GM18868 (cell line): ENCODE data around the gene HIVEP3.
A peak's percentile ranks its signal among the peaks of the same experiment; 100 is the strongest.

Experiments
- ATAC-seq: cut with Tn5 transposase; IDR thresholded peaks from one replicate; pipeline ENCODE4 v1.9.1; 2021; ENCODE audit warnings: mild to moderate bottlenecking, moderate library complexity; ENCODE audit not compliant: unreplicated experiment

The HIVEP3 gene

GRCh38 chr1:41547336-41547735, 371.4 kb downstream of the HIVEP3 start:
- no peak for ATAC-seq

- ATAC-seq, result no peak
Observed at GRCh38 chr1:41546833-41547135, 371.9 kb downstream of the HIVEP3 start.

DNA sequence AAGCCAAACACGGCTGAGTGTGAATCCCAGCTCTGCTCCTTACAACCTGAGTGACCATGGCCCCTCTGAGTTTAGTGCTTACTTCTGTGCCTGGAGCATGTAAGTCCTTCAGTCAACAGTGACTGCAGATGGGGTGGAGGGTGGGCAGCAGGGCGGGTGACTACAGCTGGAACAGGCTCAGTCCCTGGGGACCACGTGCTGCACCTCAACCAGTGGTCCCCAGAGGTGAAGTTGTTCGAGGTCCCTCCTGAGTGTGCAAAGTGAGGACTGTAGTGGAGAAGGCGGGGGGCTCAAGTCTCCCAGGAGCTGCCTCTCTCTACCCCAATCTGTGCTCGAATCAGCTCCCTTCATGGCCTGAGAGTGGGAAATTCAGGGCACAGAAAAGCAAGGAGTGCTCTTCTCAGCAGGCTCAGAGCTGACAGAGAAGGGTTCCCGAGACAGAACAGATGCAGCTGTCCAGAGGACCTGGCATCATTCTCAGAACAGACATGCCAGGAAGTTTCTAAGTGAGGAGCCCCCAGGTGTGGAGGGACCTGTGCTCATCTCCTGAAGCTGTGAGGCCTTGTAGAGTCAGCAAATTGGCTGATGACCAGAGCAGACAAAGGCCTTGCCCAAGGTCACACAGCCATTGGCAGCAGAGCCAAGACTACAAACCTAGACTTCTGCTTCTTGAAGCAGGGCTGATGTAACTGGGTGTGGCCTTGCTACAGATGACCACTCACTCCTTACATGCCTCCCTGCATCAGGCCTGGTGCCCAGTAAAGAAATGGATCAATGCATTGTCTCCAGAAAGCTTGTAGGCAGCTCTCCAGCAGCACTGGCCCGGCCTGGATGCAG, 372.5 kb downstream of the HIVEP3 start:
- no peak for ATAC-seq

DNA sequence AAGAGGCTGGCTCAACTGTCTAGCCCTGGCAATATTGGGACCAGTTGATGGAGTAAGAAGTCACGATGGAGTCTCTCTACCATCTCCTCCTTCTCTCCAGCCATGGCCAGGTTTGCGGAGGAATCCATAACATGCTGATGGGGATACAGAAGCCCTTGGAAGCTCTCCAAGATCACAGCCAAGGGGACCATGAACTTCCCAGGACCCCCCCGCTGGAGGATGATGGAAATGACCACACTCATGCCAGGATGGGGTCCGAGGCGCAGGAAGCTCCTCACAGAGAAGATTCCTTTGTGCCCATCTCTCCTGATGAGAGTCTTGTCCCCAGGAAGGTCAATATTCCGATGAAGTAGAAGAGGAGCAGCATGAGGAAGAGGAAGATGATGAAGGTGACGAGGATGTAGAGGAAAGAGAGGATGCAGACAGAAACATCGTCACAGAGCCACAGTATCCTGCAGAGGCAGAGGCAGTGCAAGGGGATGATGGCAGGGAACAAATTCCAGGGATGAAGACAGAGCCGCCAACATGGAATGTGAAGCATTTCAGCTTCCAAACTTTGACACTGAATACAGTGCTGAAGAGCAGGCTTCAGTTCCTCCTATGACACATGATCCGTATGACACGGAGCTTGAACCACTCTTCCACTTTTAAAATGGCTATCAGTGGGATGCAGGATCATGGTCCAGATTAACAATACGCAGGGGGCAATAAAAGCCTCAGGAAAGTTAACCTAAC, 376.4 kb downstream of the HIVEP3 start:
- ATAC-seq, result no peak

DNA sequence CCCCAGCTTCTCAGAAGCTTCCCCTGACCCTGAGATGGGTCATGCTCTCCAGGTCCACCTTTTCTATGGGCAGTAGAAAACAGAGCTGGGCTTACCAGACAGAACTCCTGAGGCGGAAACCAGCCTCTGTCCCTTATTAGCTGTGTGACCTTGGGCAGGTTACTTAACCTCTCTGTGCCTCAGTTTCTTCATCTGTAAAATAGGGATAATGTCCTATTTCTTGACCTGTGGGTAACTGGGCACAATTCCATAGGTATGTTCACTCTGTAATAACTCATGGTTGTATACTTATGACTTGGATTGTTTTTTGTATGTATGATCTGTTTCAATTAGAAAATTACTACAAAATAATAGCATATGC, 377.1 kb downstream of the HIVEP3 start:
- ATAC-seq, result no peak

DNA sequence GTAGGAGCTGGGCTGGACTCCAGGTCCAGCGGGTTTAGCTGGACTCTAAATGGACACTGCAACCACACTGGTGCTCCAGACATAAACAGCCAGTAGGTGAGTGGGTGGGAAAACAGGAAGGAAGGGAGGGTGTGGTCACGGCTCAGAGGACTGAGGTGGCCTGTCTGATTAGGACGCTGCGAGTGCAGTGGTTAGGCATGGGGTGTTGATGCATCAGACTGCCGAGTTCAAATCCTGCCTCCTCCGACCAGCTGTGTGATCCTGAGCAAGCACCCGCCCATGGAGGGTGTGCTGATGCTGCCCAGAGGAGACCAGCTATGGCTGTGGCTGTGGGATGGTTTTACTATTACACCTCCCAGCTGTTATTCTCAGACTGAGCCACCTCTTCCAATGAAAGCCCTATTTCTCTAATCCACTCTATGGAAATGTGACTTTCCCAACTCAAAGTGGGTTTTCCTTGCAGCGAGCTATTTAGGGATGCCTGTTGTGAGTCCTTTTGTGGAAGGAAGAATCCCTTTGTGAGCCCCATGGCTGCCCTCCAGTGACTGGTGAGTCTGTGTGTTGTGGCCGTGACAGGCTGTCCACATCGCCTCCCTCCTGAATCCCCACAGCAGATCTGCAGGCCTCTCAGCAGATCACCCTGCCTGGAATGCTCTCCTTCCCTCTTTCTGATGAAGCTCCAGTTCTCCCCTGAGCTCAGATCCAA, 377.7 kb downstream of the HIVEP3 start:
- no peak for ATAC-seq

DNA sequence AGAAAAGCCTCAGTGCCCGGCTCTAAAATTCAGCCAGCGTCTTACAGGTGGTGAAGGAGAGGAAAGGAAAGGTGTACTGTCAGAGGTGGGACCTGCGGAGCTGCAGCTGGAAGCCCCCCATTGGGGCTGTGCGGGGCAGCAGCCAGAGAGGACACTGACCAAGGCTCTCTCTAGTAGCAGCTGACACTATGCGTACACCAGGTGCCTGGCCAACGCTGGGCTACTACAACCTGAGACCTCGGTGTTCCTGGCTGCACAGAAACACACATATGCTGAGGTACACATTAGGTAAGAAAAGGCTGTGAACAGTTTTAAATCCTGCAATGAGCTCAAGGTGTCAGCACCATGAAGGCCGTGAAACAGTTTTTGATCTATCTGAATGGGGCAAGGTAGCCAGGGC, 378.7 kb downstream of the HIVEP3 start:
- no peak for ATAC-seq

DNA sequence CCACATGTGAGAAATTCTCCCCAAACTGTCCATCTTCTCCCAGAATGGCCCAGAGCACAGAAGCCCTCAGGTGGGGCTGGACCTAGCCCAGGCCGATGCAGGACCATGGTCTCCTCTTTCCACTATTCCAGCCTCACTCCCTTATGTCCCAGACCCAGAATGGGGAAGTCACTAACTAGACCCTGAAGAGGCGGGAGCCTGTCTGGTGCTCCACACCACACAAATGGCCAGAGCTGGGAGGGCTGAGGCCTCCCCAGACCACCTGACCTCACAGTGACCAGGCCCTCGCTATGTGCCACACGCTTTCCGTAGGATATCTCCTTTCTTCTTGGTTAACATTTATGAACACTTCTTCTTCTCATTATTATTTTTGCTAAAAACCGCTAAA, 379.3 kb downstream of the HIVEP3 start:
- no peak for ATAC-seq

DNA sequence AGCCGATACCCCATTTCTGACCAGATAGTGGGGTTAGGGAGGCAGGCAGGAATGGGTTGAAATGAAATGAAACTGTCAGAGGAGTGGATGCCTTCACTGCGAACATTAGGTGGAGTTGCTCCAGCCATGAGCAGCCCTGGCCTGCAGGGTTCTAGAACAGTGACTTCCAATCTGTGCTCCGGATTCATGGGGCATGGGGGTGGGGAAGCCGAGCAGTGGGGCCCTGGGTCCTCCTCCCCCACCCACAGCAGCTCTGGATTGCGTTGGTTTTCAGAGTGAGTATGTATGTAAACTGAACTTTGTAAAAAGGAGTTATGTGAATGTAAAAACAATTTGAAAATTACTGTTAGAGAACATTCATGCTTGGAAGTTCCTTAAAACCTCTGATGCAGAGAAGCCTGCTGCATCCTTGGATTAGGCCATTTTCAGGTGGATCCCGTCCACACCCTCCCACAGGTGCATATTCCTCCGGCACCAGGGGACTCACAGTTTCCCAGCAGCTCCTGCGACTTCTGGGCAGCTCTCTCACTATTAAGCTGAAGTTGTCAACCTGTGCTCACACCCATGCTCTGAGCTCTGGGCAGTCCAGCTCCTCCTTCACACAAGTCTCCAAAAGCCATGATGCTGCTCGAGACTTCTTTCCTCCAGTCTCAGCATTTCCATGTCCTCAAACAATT, 379.8 kb downstream of the HIVEP3 start:
- no peak for ATAC-seq

- ATAC-seq, result peak; percentile 47
Observed at GRCh38 chr1:41537788-41538351, 380.9 kb downstream of the HIVEP3 start.

- no peak for ATAC-seq
Observed at GRCh38 chr1:41537251-41537650, 381.5 kb downstream of the HIVEP3 start.

DNA sequence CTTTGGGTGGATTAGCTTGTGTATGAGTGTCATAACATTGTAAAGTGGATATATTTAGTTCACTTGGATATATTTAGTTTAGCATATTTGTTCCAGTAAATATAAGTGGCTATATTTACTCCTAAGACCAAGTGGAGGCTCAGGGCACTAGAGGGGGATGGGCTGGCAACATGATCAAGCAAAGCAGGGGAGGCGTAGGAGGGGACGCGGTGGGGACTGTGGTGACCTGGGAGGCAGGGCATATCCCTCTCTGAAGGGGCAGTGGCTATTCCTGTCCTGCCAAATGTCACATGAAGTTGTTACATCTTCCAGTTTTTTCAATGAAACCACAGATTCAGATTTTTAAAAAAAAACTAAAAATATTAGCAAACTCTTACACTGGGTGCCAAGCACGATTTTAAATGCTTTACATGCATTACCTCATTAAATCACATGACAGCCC, 382.3 kb downstream of the HIVEP3 start:
- ATAC-seq, result no peak

- no peak for ATAC-seq
Observed at GRCh38 chr1:41535716-41536115, 383.0 kb downstream of the HIVEP3 start.

DNA sequence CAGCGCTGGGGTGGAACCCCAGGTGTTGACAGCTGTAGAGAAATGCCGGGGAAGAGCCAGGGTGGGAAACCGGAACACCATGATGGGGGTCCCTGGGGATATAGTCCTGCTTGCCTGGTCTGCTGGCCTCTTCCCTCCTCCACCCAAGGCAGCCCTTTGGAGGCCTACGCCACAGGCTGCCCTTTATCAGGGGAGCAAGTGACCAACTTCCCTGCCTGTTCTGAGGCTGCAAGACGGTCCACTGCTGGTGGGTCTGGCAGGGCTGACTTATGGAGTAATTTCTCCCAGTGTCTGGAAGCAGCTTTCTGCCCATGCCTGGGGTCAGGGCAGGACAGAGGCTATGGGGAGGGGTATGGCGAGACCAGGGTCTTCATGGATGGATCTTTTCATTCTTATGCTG, 383.4 kb downstream of the HIVEP3 start:
- ATAC-seq, result no peak

DNA sequence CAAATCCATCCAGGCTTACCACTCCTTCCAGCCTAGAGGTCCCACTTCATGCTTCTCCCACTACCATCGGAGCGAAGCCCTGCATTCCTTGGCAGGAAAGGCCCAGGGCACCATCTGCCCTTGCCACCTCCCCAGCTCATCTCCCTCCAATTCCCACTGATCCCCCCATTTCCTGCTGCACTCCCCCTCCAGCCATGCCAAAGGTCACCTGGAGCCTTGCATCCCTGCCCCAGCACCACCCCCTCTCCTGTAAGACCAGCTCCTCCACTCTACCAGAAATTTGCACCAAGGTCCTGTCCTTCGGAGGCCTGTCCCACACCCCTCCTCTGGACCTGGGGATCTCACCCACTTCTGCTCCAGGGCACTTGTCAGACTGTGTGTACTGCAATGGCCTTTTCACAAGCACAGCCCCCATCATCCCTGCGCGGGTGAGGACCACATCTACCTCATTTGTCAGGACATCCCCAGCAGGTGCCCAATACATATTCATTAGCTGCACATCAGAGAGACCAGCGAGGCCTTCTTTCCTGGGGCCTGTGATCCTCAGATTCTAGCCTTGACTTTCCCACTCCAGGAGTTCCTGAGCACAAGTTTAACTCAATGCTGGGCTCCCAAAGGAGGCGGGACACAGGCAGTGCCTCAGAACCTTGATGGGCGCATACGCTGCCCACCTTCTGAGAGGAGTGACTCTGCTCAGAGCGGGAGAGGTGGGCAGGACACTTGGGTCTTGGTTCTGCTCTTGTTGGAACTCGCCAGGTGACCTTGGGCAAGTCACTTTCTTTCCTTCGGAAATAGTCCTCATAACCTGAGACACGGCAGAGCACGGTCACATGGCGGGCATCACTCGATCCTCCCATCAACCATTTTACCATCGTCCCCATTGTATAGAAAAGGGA, 384.3 kb downstream of the HIVEP3 start:
- no peak for ATAC-seq

DNA sequence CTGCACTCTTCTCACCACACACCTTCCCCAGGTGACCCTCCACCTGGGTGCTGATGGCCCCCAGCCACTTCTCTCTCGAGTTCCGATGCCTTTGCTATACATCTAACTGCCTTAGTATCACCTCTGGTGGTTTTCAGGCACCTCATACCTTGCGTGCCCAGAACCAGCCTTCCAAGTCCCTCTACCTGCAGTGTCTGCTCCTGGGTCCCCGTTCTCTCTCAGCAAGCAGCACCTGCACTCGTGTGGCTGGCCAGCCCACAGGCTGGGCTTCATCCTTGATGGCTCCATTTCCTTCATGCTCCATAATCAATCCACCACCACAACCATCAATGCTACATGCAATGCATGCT, 385.0 kb downstream of the HIVEP3 start:
- ATAC-seq, result no peak

GRCh38 chr1:41533016-41533730, 385.5 kb downstream of the HIVEP3 start:
- no peak for ATAC-seq

DNA sequence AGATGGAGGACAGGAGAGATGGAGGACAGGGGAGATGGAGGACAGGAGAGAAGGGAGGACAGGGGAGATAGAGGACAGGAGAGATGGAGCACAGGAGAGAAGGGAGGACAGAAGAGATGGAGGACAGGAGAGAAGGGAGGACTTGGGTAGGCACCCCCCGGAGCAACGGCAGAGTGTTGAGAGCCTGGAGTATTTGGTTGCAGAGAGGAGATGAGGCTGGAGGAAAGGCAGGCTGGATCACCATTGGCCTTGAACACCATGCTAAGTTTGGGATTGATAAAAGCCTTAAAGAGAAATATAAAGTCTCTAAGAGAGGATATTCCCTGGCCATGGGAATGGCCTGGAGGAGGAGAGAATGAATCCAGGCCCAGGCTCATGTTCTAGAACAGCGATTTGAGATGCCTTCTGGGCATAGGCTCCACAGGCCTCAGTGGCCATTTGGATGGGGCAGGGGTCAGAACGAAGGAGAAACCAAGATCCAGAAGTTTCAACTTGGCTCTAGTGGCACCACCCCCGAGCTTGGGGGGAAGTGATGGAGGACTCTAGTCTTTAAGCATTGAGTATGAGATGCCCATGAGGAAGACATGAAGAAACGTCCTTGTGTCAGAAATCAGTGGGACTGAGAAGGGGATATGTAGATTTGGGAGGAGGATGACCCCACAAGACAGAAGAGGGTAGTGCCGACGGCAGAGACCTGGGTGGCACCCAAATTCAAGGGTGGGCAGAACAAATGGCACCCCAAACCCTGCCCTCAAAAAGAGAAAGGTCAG, 386.3 kb downstream of the HIVEP3 start:
- ATAC-seq, result no peak

- no peak for ATAC-seq
Observed at GRCh38 chr1:41530411-41530810, 388.3 kb downstream of the HIVEP3 start.
